ENCODE measurements around the gene PGAP6. TPM values are rescaled to one million over a fixed set of nuclear protein-coding genes. Genes with fewer than 3 reads are reported as not detected.
A peak's percentile ranks its signal among the peaks of the same experiment; 100 is the strongest.
"Not testable (repeated sequence)": the region's sequence is repeated elsewhere in the genome, so short reads cannot be mapped to it uniquely, and the experiment has no call there.

Gene PGAP6
- total RNA-seq, 2 donors from 2014 or later: 116 to 130 TPM

- DNase-seq (peak in 1 of 2 donors; percentile 61), ATAC-seq (peak; percentile 37)
- intact Hi-C loops (cut with DNase I, micrococcal nuclease): no loop called here
Observed at GRCh38 chr16:381012-381788, 578 bp downstream of the PGAP6 start.

GRCh38 chr16:380762-381011, 1.1 kb downstream of the PGAP6 start:
- ATAC-seq (peak; percentile 23), DNase-seq (no peak)
- intact Hi-C loops (cut with DNase I, micrococcal nuclease): no loop called here

GRCh38 chr16:379961-380761, 1.6 kb downstream of the PGAP6 start:
- DNase-seq (no peak), ATAC-seq (no peak)
- intact Hi-C loops (cut with DNase I, micrococcal nuclease): no loop called here

- ATAC-seq (peak; percentile 66), DNase-seq (peak; percentile 85 to 92)
- intact Hi-C loops (cut with DNase I, micrococcal nuclease): no loop called here
Observed at GRCh38 chr16:379183-379960, 2.4 kb downstream of the PGAP6 start.

- DNase-seq (no peak), ATAC-seq (no peak)
- intact Hi-C loops (cut with DNase I, micrococcal nuclease): no loop called here
Observed at GRCh38 chr16:378821-379182, 3.0 kb downstream of the PGAP6 start.

- ATAC-seq; intact Hi-C loops (cut with DNase I, micrococcal nuclease); DNase-seq: not testable (repeated sequence)
Observed at GRCh38 chr16:378113-378820, 3.5 kb downstream of the PGAP6 start.

GRCh38 chr16:377419-377951, 4.3 kb downstream of the PGAP6 start:
- intact Hi-C loops (cut with DNase I, micrococcal nuclease): no loop called here
- DNase-seq (no peak), ATAC-seq (no peak)

GRCh38 chr16:376817-377418, 4.9 kb downstream of the PGAP6 start:
- intact Hi-C loops (cut with DNase I, micrococcal nuclease): no loop called here
- ATAC-seq (no peak), DNase-seq (no peak)

GRCh38 chr16:375927-376816, 5.6 kb downstream of the PGAP6 start:
- DNase-seq (no peak), ATAC-seq (no peak)
- intact Hi-C loops (cut with DNase I, micrococcal nuclease): no loop called here

GRCh38 chr16:375212-375611, 6.6 kb downstream of the PGAP6 start:
- DNase-seq (no peak), ATAC-seq (no peak)
- intact Hi-C loops (cut with DNase I, micrococcal nuclease): no loop called here

- ATAC-seq (no peak), DNase-seq (no peak)
- intact Hi-C loops (cut with DNase I, micrococcal nuclease): no loop called here
Observed at GRCh38 chr16:374616-374926, 7.2 kb downstream of the PGAP6 start.

GRCh38 chr16:373848-374615, 7.7 kb downstream of the PGAP6 start:
- no peak for DNase-seq
- no peak for ATAC-seq
- intact Hi-C loops (cut with DNase I, micrococcal nuclease): no loop called here

- intact Hi-C loops (cut with DNase I, micrococcal nuclease): no loop called here
- DNase-seq (no peak), ATAC-seq (no peak)
Observed at GRCh38 chr16:373020-373598, 8.7 kb downstream of the PGAP6 start.

- no peak for DNase-seq
- intact Hi-C loops (cut with DNase I, micrococcal nuclease): no loop called here
Observed at GRCh38 chr16:372302-372983, 9.3 kb downstream of the PGAP6 start.

GRCh38 chr16:371515-372301, 10.1 kb downstream of the PGAP6 start:
- peak in 1 of 2 donors; percentile 26 for DNase-seq
- intact Hi-C loops (cut with DNase I, micrococcal nuclease): no loop called here
- no peak for ATAC-seq

More at GRCh38 chr16:372302-372983, 9.3 kb downstream of the PGAP6 start:
- ATAC-seq: no peak

All from left colon (tissue), 2 donors.